ENCODE measurements around the gene ST3GAL5. TPM values are rescaled to one million over a fixed set of nuclear protein-coding genes. Genes with fewer than 3 reads are reported as not detected.

The ST3GAL5 gene
- polyA plus RNA-seq, 4 donors = 1.6 to 5.3 (median 3.6) TPM

- no peaks in the 10 kb centered on the region for H3K36me3 ChIP-seq (ENCODE audit: control insufficient read depth in 3 of 3, insufficient read depth in 2 of 3, low read depth in 1 of 3, low read length in 3 of 3)
- H3K27me3 ChIP-seq (ENCODE audit: control insufficient read depth in 3 of 3, insufficient read depth in 3 of 3, low read length in 3 of 3) = no peaks in the 10 kb centered on the region
- FAIRE-seq (no peak), DNase-seq (no peak)
- WGBS, 3 donors = 53 to 71% (median 70%) methylated on average over 9 of the region's 9 CpGs
- no peaks in the 10 kb centered on the region for H3K4me1 ChIP-seq (ENCODE audit: control insufficient read depth in 3 of 3, insufficient read depth in 2 of 3, low read depth in 1 of 3, low read length in 2 of 3)
- no peak overlapping the region for H3K4me3 ChIP-seq (ENCODE audit: low read depth in 1 of 3, low read length in 3 of 3)
- no peaks in the 10 kb centered on the region for H3K9me3 ChIP-seq (ENCODE audit: control insufficient read depth in 2 of 2, insufficient read depth in 1 of 2, low read depth in 1 of 2, low read length in 1 of 2)
- H3K27ac ChIP-seq (ENCODE audit: low read depth in 1 of 3, low read length in 2 of 3) = no peak overlapping the region
These were observed 23.3 kb upstream of the ST3GAL5 start for GRCh38 chr2:85911814-85912692.

- no peaks in the 10 kb centered on the region for H3K27me3 ChIP-seq (ENCODE audit: control insufficient read depth in 3 of 3, insufficient read depth in 3 of 3, low read length in 3 of 3)
- no peaks in the 10 kb centered on the region for H3K36me3 ChIP-seq (ENCODE audit: control insufficient read depth in 3 of 3, insufficient read depth in 2 of 3, low read depth in 1 of 3, low read length in 3 of 3)
- FAIRE-seq (no peak), DNase-seq (no peak)
- 53 to 66% (median 60%) methylated on average over 6 of the region's 6 CpGs for WGBS, 3 donors
- H3K27ac ChIP-seq (ENCODE audit: low read depth in 1 of 3, low read length in 2 of 3) = no peak overlapping the region
- H3K4me1 ChIP-seq (ENCODE audit: control insufficient read depth in 3 of 3, insufficient read depth in 2 of 3, low read depth in 1 of 3, low read length in 2 of 3) = no peaks in the 10 kb centered on the region
- H3K4me3 ChIP-seq (ENCODE audit: low read depth in 1 of 3, low read length in 3 of 3) = no peak overlapping the region
- no peaks in the 10 kb centered on the region for H3K9me3 ChIP-seq (ENCODE audit: control insufficient read depth in 2 of 2, insufficient read depth in 1 of 2, low read depth in 1 of 2, low read length in 1 of 2)
These were observed 22.3 kb upstream of the ST3GAL5 start for GRCh38 chr2:85911097-85911496.

- FAIRE-seq = no peak
- Histone ChIP-seq H3K36me3 (ENCODE audit: control insufficient read depth in 3 of 3, insufficient read depth in 2 of 3, low read depth in 1 of 3, low read length in 3 of 3) (no peaks in the 10 kb centered on the region), H3K27ac (ENCODE audit: low read depth in 1 of 3, low read length in 2 of 3) (no peak overlapping the region), H3K9me3 (ENCODE audit: control insufficient read depth in 2 of 2, insufficient read depth in 1 of 2, low read depth in 1 of 2, low read length in 1 of 2) (no peaks in the 10 kb centered on the region), H3K27me3 (ENCODE audit: control insufficient read depth in 3 of 3, insufficient read depth in 3 of 3, low read length in 3 of 3) (no peaks in the 10 kb centered on the region), H3K4me3 (ENCODE audit: low read depth in 1 of 3, low read length in 3 of 3) (no peak overlapping the region), H3K4me1 (ENCODE audit: control insufficient read depth in 3 of 3, insufficient read depth in 2 of 3, low read depth in 1 of 3, low read length in 2 of 3) (no peaks in the 10 kb centered on the region)
- WGBS, 3 donors = 69 to 85% (median 83%) methylated on average over 2 to 3 of the region's 3 CpGs
- no peak for DNase-seq
These were observed 20.2 kb upstream of the ST3GAL5 start for GRCh38 chr2:85909005-85909404.

GRCh38 chr2:85908506-85908905 is 19.7 kb upstream of the ST3GAL5 start:
- DNase-seq (no peak), FAIRE-seq (no peak)
- no peaks in the 10 kb centered on the region for H3K36me3 ChIP-seq (ENCODE audit: control insufficient read depth in 3 of 3, insufficient read depth in 2 of 3, low read depth in 1 of 3, low read length in 3 of 3)
- H3K4me3 ChIP-seq (ENCODE audit: low read depth in 1 of 3, low read length in 3 of 3) = no peak overlapping the region
- WGBS, 3 donors = 95 to 98% (median 96%) methylated on average over 1 of the region's 1 CpG
- H3K4me1 ChIP-seq (ENCODE audit: control insufficient read depth in 3 of 3, insufficient read depth in 2 of 3, low read depth in 1 of 3, low read length in 2 of 3) = peaks cover 0 to 4% (median 0%) of the 10 kb centered on the region in 3 donors
- H3K27ac ChIP-seq (ENCODE audit: low read depth in 1 of 3, low read length in 2 of 3) = no peak overlapping the region
- H3K9me3 ChIP-seq (ENCODE audit: control insufficient read depth in 2 of 2, insufficient read depth in 1 of 2, low read depth in 1 of 2, low read length in 1 of 2) = no peaks in the 10 kb centered on the region
- H3K27me3 ChIP-seq (ENCODE audit: control insufficient read depth in 3 of 3, insufficient read depth in 3 of 3, low read length in 3 of 3) = no peaks in the 10 kb centered on the region

GRCh38 chr2:85907671-85908157 is 18.9 kb upstream of the ST3GAL5 start:
- Histone ChIP-seq H3K9me3 (ENCODE audit: control insufficient read depth in 2 of 2, insufficient read depth in 1 of 2, low read depth in 1 of 2, low read length in 1 of 2) (no peaks in the 10 kb centered on the region), H3K36me3 (ENCODE audit: control insufficient read depth in 3 of 3, insufficient read depth in 2 of 3, low read depth in 1 of 3, low read length in 3 of 3) (no peaks in the 10 kb centered on the region), H3K4me1 (ENCODE audit: control insufficient read depth in 3 of 3, insufficient read depth in 2 of 3, low read depth in 1 of 3, low read length in 2 of 3) (peaks cover 0 to 6% (median 0%) of the 10 kb centered on the region in 3 donors), H3K27me3 (ENCODE audit: control insufficient read depth in 3 of 3, insufficient read depth in 3 of 3, low read length in 3 of 3) (no peaks in the 10 kb centered on the region), H3K4me3 (ENCODE audit: low read depth in 1 of 3, low read length in 3 of 3) (no peak overlapping the region), H3K27ac (ENCODE audit: low read depth in 1 of 3, low read length in 2 of 3) (no peak overlapping the region)
- FAIRE-seq (no peak), DNase-seq (no peak)
- 67 to 79% (median 73%) methylated on average over 9 of the region's 9 CpGs for WGBS, 3 donors

GRCh38 chr2:85906748-85907147 is 18.0 kb upstream of the ST3GAL5 start:
- no peak overlapping the region for H3K27ac ChIP-seq (ENCODE audit: low read depth in 1 of 3, low read length in 2 of 3)
- peaks cover 0 to 6% (median 0%) of the 10 kb centered on the region in 3 donors for H3K4me1 ChIP-seq (ENCODE audit: control insufficient read depth in 3 of 3, insufficient read depth in 2 of 3, low read depth in 1 of 3, low read length in 2 of 3)
- H3K9me3 ChIP-seq (ENCODE audit: control insufficient read depth in 2 of 2, insufficient read depth in 1 of 2, low read depth in 1 of 2, low read length in 1 of 2) = no peaks in the 10 kb centered on the region
- H3K36me3 ChIP-seq (ENCODE audit: control insufficient read depth in 3 of 3, insufficient read depth in 2 of 3, low read depth in 1 of 3, low read length in 3 of 3) = no peaks in the 10 kb centered on the region
- H3K27me3 ChIP-seq (ENCODE audit: control insufficient read depth in 3 of 3, insufficient read depth in 3 of 3, low read length in 3 of 3) = no peaks in the 10 kb centered on the region
- WGBS, 3 donors = 68 to 83% (median 75%) methylated on average over 3 of the region's 3 CpGs
- no peak overlapping the region for H3K4me3 ChIP-seq (ENCODE audit: low read depth in 1 of 3, low read length in 3 of 3)
- FAIRE-seq (no peak), DNase-seq (no peak)

GRCh38 chr2:85905891-85906290 is 17.1 kb upstream of the ST3GAL5 start:
- DNase-seq (no peak), FAIRE-seq (no peak)
- Histone ChIP-seq H3K4me3 (ENCODE audit: low read depth in 1 of 3, low read length in 3 of 3) (no peak overlapping the region), H3K27me3 (ENCODE audit: control insufficient read depth in 3 of 3, insufficient read depth in 3 of 3, low read length in 3 of 3) (no peaks in the 10 kb centered on the region), H3K27ac (ENCODE audit: low read depth in 1 of 3, low read length in 2 of 3) (peak overlapping the region in 1 of 3 donors; percentile 22), H3K9me3 (ENCODE audit: control insufficient read depth in 2 of 2, insufficient read depth in 1 of 2, low read depth in 1 of 2, low read length in 1 of 2) (no peaks in the 10 kb centered on the region), H3K36me3 (ENCODE audit: control insufficient read depth in 3 of 3, insufficient read depth in 2 of 3, low read depth in 1 of 3, low read length in 3 of 3) (no peaks in the 10 kb centered on the region), H3K4me1 (ENCODE audit: control insufficient read depth in 3 of 3, insufficient read depth in 2 of 3, low read depth in 1 of 3, low read length in 2 of 3) (peaks cover 0 to 6% (median 0%) of the 10 kb centered on the region in 3 donors)
- WGBS, 3 donors = 53 to 86% (median 71%) methylated on average over 1 of the region's 1 CpG

- Histone ChIP-seq H3K4me1 (ENCODE audit: control insufficient read depth in 3 of 3, insufficient read depth in 2 of 3, low read depth in 1 of 3, low read length in 2 of 3) (peaks cover 0 to 6% (median 0%) of the 10 kb centered on the region in 3 donors), H3K27ac (ENCODE audit: low read depth in 1 of 3, low read length in 2 of 3) (no peak overlapping the region), H3K36me3 (ENCODE audit: control insufficient read depth in 3 of 3, insufficient read depth in 2 of 3, low read depth in 1 of 3, low read length in 3 of 3) (no peaks in the 10 kb centered on the region), H3K27me3 (ENCODE audit: control insufficient read depth in 3 of 3, insufficient read depth in 3 of 3, low read length in 3 of 3) (no peaks in the 10 kb centered on the region), H3K4me3 (ENCODE audit: low read depth in 1 of 3, low read length in 3 of 3) (no peak overlapping the region), H3K9me3 (ENCODE audit: control insufficient read depth in 2 of 2, insufficient read depth in 1 of 2, low read depth in 1 of 2, low read length in 1 of 2) (no peaks in the 10 kb centered on the region)
- FAIRE-seq (no peak), DNase-seq (no peak)
- WGBS, 3 donors = 63 to 83% (median 69%) methylated on average over 4 of the region's 4 CpGs
These were observed 16.4 kb upstream of the ST3GAL5 start for GRCh38 chr2:85905187-85905666.
